GM18505 (cell line): Measurements from ENCODE around the gene TSLP.

Source experiments
- ATAC-seq: cut with Tn5 transposase; IDR thresholded peaks from one replicate; pipeline ENCODE4 v1.9.1; 2021; ENCODE audit not compliant: unreplicated experiment
- POLR2A ChIP-seq: IDR thresholded peaks from 4 replicates; pipeline ENCODE4 v1.6.1; 2011; ENCODE audit warnings: borderline replicate concordance; ENCODE audit not compliant: insufficient read depth, insufficient read length; ENCODE audit errors: extremely low read depth

TSLP gene

DNA sequence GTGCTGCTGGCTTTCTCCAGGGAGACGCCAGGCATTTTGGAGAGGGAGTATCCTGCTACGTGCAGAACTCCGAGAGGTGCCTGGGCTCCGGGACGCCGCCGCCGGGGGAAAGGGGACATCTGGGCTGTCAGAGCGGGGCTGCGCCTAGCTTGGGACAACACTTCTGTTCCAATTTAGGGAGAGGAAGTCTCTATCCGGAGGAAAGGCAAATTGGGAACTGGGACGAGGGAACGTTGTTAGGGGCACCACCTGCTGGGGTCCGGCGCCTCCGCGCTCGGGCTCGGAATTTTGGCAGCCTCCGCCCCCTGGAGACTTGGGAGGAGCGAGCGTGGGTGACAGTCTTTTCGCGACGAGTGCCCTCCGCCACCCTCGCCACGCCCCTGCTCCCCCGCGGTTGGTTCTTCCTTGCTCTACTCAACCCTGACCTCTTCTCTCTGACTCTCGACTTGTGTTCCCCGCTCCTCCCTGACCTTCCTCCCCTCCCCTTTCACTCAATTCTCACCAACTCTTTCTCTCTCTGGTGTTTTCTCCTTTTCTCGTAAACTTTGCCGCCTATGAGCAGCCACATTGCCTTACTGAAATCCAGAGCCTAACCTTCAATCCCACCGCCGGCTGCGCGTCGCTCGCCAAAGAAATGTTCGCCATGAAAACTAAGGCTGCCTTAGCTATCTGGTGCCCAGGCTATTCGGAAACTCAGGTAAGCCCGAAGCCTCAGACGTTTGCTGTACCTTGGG, 1.6 kb downstream of the TSLP start:
- peak; percentile 84 for ATAC-seq
- TF ChIP-seq POLR2A, result no peak

DNA sequence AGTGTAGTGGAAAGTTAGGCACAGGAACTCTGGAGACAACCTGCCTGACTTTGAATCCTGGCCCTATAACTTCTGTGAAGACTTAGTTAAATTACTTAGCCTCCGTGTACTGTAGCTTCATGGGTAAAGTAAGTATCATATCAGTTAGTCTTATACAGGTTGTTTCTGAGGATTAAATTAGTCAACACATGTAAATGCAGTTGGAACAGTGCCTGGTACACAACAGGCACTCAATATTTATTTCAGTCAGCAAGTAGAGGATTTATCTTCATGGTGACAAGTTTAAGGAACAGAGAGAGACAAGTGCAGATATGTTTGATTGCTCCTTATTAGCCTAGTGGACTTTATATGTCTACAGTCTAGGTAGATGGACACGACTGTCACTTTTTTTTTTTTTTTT, 2.7 kb downstream of the TSLP start:
- ATAC-seq, result no peak
- TF ChIP-seq POLR2A, result no peak

DNA sequence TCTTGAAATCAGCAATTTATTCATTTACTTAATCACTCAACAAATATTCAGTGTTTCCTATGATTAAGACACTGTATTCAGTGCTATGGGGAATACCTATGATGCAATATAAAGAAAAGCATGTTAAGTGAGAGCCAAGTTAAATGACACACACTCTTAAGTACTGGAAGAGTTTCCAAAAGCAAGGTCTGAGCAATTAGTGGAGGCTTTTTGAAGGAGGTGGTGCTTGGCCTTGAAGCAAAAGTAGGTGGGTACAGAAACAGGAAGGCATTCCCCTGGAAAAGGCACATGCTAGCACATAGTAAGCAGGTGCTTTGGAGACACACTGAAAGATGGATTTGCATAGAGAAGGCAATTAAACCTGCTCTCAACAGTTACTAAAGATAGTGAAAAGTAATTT, 4.0 kb downstream of the TSLP start:
- ATAC-seq, result no peak
- no peak for TF ChIP-seq POLR2A

DNA sequence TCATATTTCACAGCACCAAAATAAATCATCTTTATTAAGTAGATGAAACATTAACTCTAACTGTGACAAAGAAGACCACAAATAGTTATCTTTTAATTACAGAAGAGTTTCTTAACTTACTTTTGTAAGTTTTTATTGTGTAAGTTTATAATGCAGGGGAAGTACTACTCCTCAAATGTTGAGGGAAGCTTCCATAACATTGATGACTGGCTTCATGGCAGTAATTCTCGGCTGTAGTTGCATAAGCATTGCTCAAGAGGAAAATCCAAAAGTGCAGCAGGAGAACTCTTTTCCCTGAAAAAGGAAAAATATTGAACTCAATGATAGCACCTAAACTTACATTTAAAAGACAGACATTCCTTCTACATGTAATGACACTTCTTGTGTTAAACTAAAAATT, 4.6 kb downstream of the TSLP start:
- ATAC-seq, result no peak
- TF ChIP-seq POLR2A, result no peak

DNA sequence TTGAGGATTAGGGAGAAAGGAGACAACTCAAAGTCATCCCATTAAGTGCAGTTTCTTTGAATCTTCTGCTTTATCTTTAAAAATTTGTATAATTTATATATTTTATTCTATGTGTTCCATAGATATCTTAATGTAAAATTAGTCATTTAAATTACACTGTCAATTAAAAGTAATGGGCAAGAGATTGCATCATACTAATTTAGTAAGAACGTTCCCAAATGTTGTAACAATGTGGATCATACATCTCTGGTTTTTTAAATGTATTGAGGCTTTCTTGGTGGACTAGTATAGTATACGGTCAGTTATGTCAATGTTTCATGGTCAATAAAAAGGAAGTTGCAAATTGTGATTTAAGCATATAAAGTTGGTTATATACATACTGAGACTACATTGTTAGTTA, 6.2 kb downstream of the TSLP start:
- no peak for ATAC-seq
- TF ChIP-seq POLR2A, result no peak

DNA sequence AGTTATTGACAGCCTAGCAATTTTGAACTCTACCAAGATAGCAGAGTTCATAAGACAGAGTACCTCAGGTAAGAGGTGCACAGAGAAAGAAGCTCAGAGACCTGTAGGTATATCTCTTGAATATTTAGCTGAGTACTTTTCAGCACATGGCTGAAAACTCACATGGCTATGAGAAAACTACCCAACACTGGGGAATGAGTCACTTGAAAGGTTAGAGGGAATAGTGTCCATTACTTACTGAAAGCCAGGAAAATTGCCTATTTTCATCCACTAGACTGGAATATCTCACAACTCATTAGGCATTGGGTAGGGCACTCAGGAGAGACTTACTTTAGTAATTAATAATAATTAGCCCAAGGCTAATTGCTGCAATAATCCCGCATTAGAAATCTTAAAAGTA, 8.3 kb downstream of the TSLP start:
- TF ChIP-seq POLR2A, result no peak
- ATAC-seq, result no peak

DNA sequence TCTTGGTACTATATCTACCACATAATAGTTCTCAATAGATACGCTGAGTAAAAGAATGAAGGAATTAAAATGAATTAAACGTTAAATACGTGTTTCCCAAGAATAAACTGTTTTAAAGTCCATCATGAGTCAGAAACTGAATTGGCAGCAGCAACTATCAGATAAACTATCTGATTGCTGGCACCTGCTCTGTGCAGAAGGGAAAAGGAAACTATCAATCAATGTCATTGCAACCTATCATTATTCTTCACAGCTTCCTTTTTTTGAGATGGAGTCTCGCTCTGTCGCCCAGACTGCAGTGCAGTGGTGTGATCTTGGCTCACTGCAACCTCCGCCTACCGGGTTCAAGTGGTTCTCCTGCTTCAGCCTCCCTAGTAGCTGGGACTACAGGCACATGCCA, 11.8 kb downstream of the TSLP start:
- peak; percentile 89 for ATAC-seq
- no peak for TF ChIP-seq POLR2A

DNA sequence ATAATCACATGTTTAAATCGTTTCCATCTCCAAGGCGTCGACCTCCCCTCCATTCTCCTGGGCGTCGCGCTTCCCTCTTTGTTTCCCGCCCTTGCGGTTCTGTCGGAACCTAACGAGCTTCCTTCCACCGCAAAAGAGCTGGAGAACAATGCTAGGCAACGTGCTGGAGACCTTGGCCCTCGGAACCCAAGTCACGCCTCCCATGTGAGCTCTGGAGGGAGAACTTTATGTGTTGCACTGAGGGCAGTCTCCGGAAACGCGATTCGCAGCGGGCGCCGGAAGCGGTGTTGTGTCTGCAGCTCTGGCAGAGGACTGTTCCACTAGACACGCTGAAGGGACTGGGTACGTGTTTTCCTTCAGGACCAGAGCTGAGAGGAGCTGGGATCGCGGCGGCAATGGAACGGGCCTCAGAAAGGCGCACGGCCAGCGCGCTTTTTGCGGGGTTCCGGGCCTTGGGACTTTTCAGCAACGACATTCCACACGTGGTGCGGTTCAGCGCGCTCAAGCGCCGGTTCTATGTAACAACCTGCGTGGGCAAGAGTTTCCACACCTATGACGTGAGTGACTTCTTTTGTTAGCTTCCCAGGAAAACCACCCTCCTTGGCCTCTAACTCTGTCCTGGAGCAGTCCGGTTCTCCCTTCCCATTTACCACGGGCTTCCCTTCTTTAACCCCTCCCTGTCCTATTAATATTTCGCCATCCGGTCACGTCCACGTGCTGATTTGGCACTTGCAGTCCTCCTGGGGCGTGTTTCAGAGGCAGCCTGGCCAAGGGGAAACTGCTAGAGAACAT, 20.7 kb downstream of the TSLP start, which contains the start of gene WDR36:
Gene WDR36, plus strand, starts transcription at position 287 of the 792 bp plus-strand sequence. Its CDS starts 109 bp downstream, at position 396.
- peak; percentile 88 for TF ChIP-seq POLR2A
- peak; percentile 95 for ATAC-seq

DNA sequence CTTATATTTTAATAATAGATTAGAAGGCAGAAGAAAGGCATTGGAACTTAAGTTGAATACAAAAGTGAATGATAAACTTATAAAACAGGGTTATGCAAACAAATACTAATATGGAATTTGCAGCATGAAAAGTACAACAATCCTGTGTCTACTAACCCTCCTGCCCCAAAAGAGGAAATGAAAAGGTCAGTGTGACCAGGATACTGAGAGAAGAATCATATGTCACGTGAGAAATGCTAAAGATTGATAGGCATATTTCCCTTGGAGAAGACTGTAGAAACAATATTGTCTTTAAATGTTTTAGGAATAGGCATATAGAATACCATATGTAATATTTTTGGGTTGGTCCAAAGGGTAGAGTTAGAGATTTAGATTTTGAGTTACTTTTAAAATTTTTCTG, 24.5 kb downstream of the TSLP start:
- no peak for ATAC-seq
- TF ChIP-seq POLR2A, result no peak

DNA sequence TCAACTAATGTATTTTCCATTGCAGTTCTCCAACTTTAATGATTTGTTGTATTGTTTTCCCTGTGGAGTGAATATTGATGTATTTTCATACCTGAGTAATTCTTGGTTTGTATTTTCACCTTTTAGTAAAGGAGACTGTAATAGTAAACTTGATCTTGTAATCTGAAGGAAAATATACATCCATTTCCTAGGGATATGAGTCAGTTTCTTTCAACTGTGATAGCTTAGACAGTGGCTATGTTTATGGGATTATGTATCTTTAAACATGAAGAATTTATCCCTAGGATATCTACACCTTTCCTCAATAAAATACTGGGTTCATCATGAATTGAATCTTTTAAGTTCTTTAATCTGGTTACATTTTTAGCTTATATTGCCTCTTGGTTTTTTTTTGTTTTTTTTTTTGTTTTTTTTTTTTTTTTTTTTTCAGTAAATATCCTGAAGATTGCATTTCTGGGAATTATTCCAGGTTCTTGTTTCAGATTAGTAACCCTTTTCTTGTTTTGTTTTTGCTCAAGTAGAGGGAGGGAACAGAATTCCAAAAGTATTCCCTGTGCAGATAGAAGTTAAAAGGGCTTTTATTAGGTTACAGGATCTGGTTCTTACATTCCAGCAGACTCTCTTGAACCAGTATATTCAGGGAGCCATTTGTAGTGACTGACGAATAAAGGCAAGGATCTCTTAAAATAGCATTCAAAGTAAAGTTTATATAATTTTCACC, 27.7 kb downstream of the TSLP start:
- ATAC-seq, result no peak
- TF ChIP-seq POLR2A, result no peak

DNA sequence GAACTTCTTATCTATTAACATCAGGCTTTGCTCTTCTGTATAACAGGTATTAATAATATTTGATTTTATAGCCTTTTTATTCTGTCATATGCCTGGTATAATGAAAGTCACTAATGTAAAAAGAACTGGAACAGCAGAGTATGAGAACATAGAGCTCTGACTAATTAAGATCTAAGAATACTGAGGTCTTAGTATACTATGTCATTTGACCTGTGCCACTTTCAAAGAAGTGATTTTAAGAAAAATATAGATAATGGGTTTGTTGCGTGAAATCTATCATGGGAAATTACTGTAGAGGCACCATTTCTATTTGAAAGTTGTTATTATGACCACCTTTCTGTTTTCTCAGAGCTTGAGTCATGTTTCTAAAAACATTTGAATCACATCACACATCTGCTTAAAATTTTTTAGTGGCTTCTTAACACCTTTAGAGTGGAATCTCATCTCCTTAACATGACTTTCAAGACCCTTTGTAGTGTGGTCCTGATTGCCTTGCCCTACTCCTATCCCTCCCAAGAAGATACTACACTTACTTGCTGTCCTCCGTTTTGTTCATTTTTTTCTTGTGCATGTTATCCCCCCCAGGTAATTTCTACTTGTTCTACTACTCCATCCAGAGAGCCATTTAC, 34.9 kb downstream of the TSLP start:
- TF ChIP-seq POLR2A, result no peak

DNA sequence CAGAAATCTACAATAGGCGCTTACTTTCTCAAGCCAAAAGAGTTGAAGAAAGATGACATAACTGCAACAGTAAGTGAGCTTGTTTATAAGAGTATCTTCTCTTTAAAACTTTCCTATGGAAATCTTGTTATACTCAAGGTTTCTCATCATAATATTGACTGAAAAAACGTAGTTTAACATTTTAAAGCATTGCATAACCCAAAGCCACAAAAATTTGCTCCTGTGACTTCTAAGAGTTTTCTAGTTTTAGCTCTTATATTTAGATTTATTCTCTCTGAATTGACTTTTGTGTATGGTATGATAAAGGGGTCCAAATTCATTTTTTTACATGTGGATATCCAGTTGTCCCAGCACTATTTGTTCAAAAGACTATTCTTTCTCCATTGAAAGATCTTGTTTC, 35.9 kb downstream of the TSLP start:
- no peak for ATAC-seq
- no peak for TF ChIP-seq POLR2A

More for the DNA sequence above, 34.9 kb downstream of the TSLP start:
- no peak for ATAC-seq

DNA sequence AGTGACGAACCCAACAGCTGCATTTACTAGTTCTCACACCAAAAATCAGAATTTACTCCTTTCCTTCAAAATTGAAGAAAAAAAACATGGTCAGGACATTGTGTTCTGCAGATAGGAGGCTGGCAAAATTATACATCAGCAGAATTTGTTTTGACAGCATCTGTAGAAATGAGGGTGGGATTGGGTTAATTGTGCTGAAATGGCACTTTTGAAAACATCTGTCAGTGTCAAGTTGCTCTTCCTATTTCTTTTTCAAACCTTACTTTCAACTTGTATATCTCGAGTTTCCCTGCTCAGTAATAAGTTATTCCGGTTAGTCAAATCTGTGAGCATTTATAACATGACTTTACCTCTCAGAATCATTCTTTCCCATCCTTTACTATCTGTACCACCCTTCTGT, 40.4 kb downstream of the TSLP start:
- TF ChIP-seq POLR2A, result no peak
- ATAC-seq, result no peak

DNA sequence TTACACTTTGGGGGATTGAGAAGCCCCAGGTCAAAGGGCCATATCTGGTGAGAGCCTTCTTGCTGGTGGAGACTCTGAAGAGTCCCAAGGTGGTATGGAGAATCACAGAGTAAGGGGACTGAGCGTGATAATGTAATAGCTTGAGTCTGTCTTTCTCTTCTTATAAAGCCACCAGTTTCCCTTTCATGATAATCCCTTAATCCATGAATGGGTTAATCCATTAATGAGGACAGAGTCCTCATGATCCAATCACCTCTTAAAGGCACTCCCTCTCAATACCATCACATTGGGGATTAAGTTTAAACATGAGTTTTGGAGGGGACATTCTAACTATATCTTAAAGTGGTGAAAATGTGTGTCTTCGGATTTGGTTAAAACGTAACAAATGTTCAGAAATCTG, 42.2 kb downstream of the TSLP start:
- no peak for ATAC-seq
- TF ChIP-seq POLR2A, result no peak

DNA sequence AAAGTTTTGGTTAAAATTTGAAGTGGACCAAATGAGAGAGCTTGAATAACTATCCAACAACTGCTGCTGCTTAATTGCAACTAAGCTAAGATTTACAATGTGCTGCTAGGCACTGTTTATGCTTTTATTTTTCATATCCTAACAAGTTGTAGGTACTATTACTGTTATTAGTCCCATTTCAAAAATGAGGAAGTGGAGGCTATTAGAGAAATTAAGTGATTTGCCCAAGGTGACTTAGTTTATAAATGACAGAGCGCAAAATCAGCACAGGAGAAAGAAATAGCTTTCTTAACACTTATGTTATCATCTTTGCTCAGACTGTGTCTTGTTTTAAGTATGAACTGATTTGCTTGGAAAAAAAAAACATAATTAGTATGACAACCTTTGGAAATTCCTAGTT, 43.7 kb downstream of the TSLP start:
- no peak for TF ChIP-seq POLR2A
- no peak for ATAC-seq
